ENCODE data around the gene ADGRD1. TPM values are rescaled to one million over a fixed set of nuclear protein-coding genes. Genes with fewer than 3 reads are reported as not detected.

The ADGRD1 gene
- polyA plus RNA-seq, 1 of the 3 experiments (the other 2 are of a cell fraction): not detected

- Histone ChIP-seq H3K36me3 (replicated peaks in 1 of 2; ENCODE audit: control insufficient read depth in 1 of 2, insufficient read depth in 2 of 2, low read length in 1 of 2) (no peaks in the 10 kb centered on the region), H2AFZ (ENCODE audit: low read depth) (no peak overlapping the region), H3K9ac (no peak overlapping the region), H3K4me1 (ENCODE audit: control insufficient read depth in 1 of 2, insufficient read depth in 2 of 2, low read depth in 1 of 2, low read length in 1 of 2) (peaks cover 0 to 7% of the 10 kb centered on the region in 2 experiments; a peak in 1 of 4 replicates), H3K9me3 (no peaks in the 10 kb centered on the region), H3K4me3 (ENCODE audit: low read depth in 2 of 2, low read length in 1 of 2) (no peak overlapping the region), H3K9me2 (no peaks in the 10 kb centered on the region), H4K20me1 (ENCODE audit: insufficient read depth) (no peaks in the 10 kb centered on the region), H3F3A (replicated peaks; ENCODE audit: insufficient read depth) (no peaks in the 10 kb centered on the region), H3K79me2 (ENCODE audit: insufficient read depth) (no peaks in the 10 kb centered on the region), H3K27me3 (ENCODE audit: insufficient read depth) (no peaks in the 10 kb centered on the region), H3K4me2 (no peak overlapping the region), H3K27ac (ENCODE audit: low read depth in 2 of 2, low read length in 1 of 2) (no peak overlapping the region)
- DNase-seq: no peak
- no peak for TF ChIP-seq NFIC (IDR thresholded peaks at IDR 0.05; ENCODE audit: borderline replicate concordance)
- TF ChIP-seq MAX (IDR thresholded peaks at IDR 0.05; ENCODE audit: low read depth): no peak
- TF ChIP-seq TAF1 (IDR thresholded peaks at IDR 0.05; ENCODE audit: borderline replicate concordance, low read depth, low read length): no peak
- TF ChIP-seq TCF12 (IDR thresholded peaks at IDR 0.05): no peak
- ChIA-PET CTCF (interaction anchor here (1.2 kb wide), 1 partner anchor 12 kb away, joined by 3 read pairs; no protein-coding TSS in a partner anchor), POLR2A (no interaction called here)
- 31% methylated on average over 11 of the region's 15 CpGs for WGBS (ENCODE audit: low lambda C conversion rate)
Measured at GRCh38 chr12:130970165-130970907, 16.6 kb downstream of the ADGRD1 start.

- Histone ChIP-seq H2AFZ (ENCODE audit: low read depth) (no peak overlapping the region), H3K27me3 (ENCODE audit: insufficient read depth) (no peaks in the 10 kb centered on the region), H4K20me1 (ENCODE audit: insufficient read depth) (no peaks in the 10 kb centered on the region), H3K36me3 (replicated peaks in 1 of 2; ENCODE audit: control insufficient read depth in 1 of 2, insufficient read depth in 2 of 2, low read length in 1 of 2) (no peaks in the 10 kb centered on the region), H3K9ac (no peak overlapping the region), H3K79me2 (ENCODE audit: insufficient read depth) (no peaks in the 10 kb centered on the region), H3K27ac (ENCODE audit: low read depth in 2 of 2, low read length in 1 of 2) (no peak overlapping the region), H3K4me1 (ENCODE audit: control insufficient read depth in 1 of 2, insufficient read depth in 2 of 2, low read depth in 1 of 2, low read length in 1 of 2) (peaks cover 0 to 7% of the 10 kb centered on the region in 2 experiments; a peak in 1 of 4 replicates), H3K4me3 (ENCODE audit: low read depth in 2 of 2, low read length in 1 of 2) (no peak overlapping the region), H3K9me3 (no peaks in the 10 kb centered on the region), H3K9me2 (no peaks in the 10 kb centered on the region), H3K4me2 (no peak overlapping the region), H3F3A (replicated peaks; ENCODE audit: insufficient read depth) (no peaks in the 10 kb centered on the region)
- TF ChIP-seq CHD2 (IDR thresholded peaks at IDR 0.05; ENCODE audit: low read length, partially characterized antibody) (no peak), FOXJ3 (CRISPR knock-in tag; IDR thresholded peaks at IDR 0.05) (no peak), ZBTB33 (IDR thresholded peaks at IDR 0.05; ENCODE audit: borderline replicate concordance, low read depth) (no peak), TCF12 (IDR thresholded peaks at IDR 0.05) (no peak), RFX5 (IDR thresholded peaks at IDR 0.05; ENCODE audit: low read length) (no peak), ELF1 (IDR thresholded peaks at IDR 0.05) (no peak), EZH2phosphoT487 (IDR thresholded peaks at IDR 0.05; ENCODE audit: borderline replicate concordance, low read depth) (no peak), FOSL2 (IDR thresholded peaks at IDR 0.05; ENCODE audit: borderline replicate concordance, low read depth) (no peak), JUND (IDR thresholded peaks at IDR 0.05) (no peak), SMC3 (IDR thresholded peaks at IDR 0.05; ENCODE audit: low read depth, low read length) (no peak), RCOR1 (IDR thresholded peaks at IDR 0.05; ENCODE audit: low read length) (no peak), USF2 (IDR thresholded peaks at IDR 0.05; ENCODE audit: borderline replicate concordance, low read depth, low read length) (no peak), MAX (IDR thresholded peaks at IDR 0.05; ENCODE audit: low read depth) (no peak), USF1 (IDR thresholded peaks at IDR 0.05; ENCODE audit: borderline replicate concordance, low read depth) (no peak), FOXM1 (IDR thresholded peaks at IDR 0.05; ENCODE audit: low read depth) (no peak), GATA2 (CRISPR knock-in tag; IDR thresholded peaks at IDR 0.05) (no peak)
- POLR2A ChIA-PET: no interaction called here
- CTCF ChIA-PET: interaction anchor here (1.2 kb wide), 1 partner anchor 12 kb away, joined by 3 read pairs; no protein-coding TSS in a partner anchor
- no peak for DNase-seq
- 61% methylated on average over 10 of the region's 10 CpGs for WGBS (ENCODE audit: low lambda C conversion rate)
Measured at GRCh38 chr12:130970908-130971233, 17.2 kb downstream of the ADGRD1 start.

Data from SK-N-SH (cell line).